ENCODE measurements around the gene TRIM32. TPM values are rescaled to one million over a fixed set of nuclear protein-coding genes. Genes with fewer than 3 reads are reported as not detected.

TRIM32 gene
- total RNA-seq, 2 experiments from 2014 or later = 4.4 to 5.8 TPM

DNA sequence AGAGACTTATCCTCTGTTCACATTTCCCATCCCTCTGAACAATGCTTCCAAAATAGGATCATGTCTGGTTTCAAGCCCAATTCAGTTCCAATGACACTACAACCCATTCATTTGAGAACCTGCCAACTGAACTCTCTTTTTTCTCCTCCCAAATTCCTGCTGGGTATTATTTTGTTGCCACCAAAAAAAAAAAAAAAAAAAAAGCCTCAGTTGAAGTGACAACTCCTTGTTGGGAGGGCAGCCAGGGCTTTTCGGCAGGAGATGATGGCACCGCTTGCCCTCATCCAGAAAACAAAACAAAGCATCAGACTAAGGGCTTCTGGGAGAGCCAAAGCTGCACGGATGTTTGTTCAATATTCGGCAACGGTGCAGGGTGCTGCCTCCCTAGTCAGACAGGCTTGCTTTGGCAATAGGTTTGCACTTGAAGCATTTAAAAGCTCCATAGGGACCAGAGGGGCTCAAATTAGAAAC is 30.6 kb upstream of the TRIM32 start:
- Histone ChIP-seq H3K4me3 (ENCODE audit: low read length) (no peak overlapping the region), H3K27ac (ENCODE audit: low read depth in 1 of 2, low read length in 2 of 2) (no peak overlapping the region), H3K27me3 (ENCODE audit: control insufficient read depth in 1 of 2, insufficient read depth in 2 of 2, low read length in 2 of 2) (no peaks in the 10 kb centered on the region), H3K9me3 (ENCODE audit: control insufficient read depth in 1 of 2, insufficient read depth in 1 of 2, low read length in 2 of 2) (no peaks in the 10 kb centered on the region), H3K36me3 (ENCODE audit: insufficient read depth, low read length) (no peaks in the 10 kb centered on the region), H3K4me1 (ENCODE audit: insufficient read depth, low read length) (no peaks in the 10 kb centered on the region)
- Mint-ChIP-seq H3K27me3 (no peaks in the 10 kb centered on the region), H3K4me1 (ENCODE audit: low read depth) (no peaks in the 10 kb centered on the region), H3K36me3 (ENCODE audit: low read depth) (no peaks in the 10 kb centered on the region), H3K4me3 (no peak overlapping the region), H3K27ac (no peak overlapping the region), H3K9me3 (no peaks in the 10 kb centered on the region)
- ChIA-PET CTCF (interaction anchor here (0.7 kb wide), 2 partner anchors 12 to 1119 kb away, joined by 3 read pairs; no protein-coding TSS in a partner anchor), POLR2A (no interaction called here)
- TF ChIP-seq, protein P1, sequence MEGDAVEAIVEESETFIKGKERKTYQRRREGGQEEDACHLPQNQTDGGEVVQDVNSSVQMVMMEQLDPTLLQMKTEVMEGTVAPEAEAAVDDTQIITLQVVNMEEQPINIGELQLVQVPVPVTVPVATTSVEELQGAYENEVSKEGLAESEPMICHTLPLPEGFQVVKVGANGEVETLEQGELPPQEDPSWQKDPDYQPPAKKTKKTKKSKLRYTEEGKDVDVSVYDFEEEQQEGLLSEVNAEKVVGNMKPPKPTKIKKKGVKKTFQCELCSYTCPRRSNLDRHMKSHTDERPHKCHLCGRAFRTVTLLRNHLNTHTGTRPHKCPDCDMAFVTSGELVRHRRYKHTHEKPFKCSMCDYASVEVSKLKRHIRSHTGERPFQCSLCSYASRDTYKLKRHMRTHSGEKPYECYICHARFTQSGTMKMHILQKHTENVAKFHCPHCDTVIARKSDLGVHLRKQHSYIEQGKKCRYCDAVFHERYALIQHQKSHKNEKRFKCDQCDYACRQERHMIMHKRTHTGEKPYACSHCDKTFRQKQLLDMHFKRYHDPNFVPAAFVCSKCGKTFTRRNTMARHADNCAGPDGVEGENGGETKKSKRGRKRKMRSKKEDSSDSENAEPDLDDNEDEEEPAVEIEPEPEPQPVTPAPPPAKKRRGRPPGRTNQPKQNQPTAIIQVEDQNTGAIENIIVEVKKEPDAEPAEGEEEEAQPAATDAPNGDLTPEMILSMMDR (IDR thresholded peaks at IDR 0.05) = no peak
- intact Hi-C loops (cut with DNase I, micrococcal nuclease) = loop anchor here in 1 of 2 experiments (5.0 kb wide), 1 partner anchor 1064 kb away; no protein-coding TSS in a partner anchor
- ATAC-seq (ENCODE audit: poor library complexity) (no peak), DNase-seq (no peak)

DNA sequence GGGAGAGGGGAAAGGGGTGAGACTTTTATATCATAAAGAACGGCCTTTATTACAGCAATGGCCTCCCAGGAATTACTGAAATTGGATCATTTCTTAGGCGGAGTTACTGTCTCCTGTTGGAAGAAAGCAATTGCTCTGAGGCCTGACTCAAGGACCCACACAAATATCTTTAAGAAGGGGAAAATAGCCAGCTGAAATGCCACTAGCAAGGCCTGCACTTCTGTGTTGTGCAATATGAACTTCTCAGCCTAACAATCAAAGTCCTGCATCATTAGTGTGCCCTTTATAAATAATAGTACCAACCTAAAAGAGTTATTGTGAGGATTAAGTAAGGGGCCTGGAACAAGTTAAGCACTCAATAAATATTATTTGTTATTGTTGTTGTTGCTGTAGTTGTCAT is 30.1 kb upstream of the TRIM32 start:
- H3K36me3 ChIP-seq (ENCODE audit: insufficient read depth, low read length) = no peaks in the 10 kb centered on the region
- no peak overlapping the region for H3K27ac Mint-ChIP-seq
- H3K9me3 ChIP-seq (ENCODE audit: control insufficient read depth in 1 of 2, insufficient read depth in 1 of 2, low read length in 2 of 2) = no peaks in the 10 kb centered on the region
- DNase-seq (no peak), ATAC-seq (ENCODE audit: poor library complexity) (no peak)
- ChIA-PET POLR2A (no interaction called here), CTCF (interaction anchor here (0.7 kb wide), 2 partner anchors 12 to 1119 kb away, joined by 3 read pairs; no protein-coding TSS in a partner anchor)
- no peak overlapping the region for H3K4me3 Mint-ChIP-seq
- no peak overlapping the region for H3K4me3 ChIP-seq (ENCODE audit: low read length)
- H3K4me1 ChIP-seq (ENCODE audit: insufficient read depth, low read length) = no peaks in the 10 kb centered on the region
- H3K9me3 Mint-ChIP-seq = no peaks in the 10 kb centered on the region
- intact Hi-C loops (cut with DNase I, micrococcal nuclease) = loop anchor here in 1 of 2 experiments (5.0 kb wide), 1 partner anchor 1065 kb away; no protein-coding TSS in a partner anchor
- TF ChIP-seq, protein P1 (IDR thresholded peaks at IDR 0.05) = no peak
- H3K27me3 ChIP-seq (ENCODE audit: control insufficient read depth in 1 of 2, insufficient read depth in 2 of 2, low read length in 2 of 2) = no peaks in the 10 kb centered on the region
- no peaks in the 10 kb centered on the region for H3K4me1 Mint-ChIP-seq (ENCODE audit: low read depth)
- H3K36me3 Mint-ChIP-seq (ENCODE audit: low read depth) = no peaks in the 10 kb centered on the region
- H3K27ac ChIP-seq (ENCODE audit: low read depth in 1 of 2, low read length in 2 of 2) = no peak overlapping the region
- H3K27me3 Mint-ChIP-seq = no peaks in the 10 kb centered on the region

- POLR2A ChIA-PET = no interaction called here
- intact Hi-C loops (cut with DNase I, micrococcal nuclease) = loop anchor here in 1 of 2 experiments (5.0 kb wide), 1 partner anchor 1066 kb away; no protein-coding TSS in a partner anchor
- H3K4me3 Mint-ChIP-seq = no peak overlapping the region
- TF ChIP-seq, protein P1 (IDR thresholded peaks at IDR 0.05) = no peak
- CTCF ChIA-PET = no interaction called here
- H3K4me1 Mint-ChIP-seq (ENCODE audit: low read depth) = no peaks in the 10 kb centered on the region
- Histone ChIP-seq H3K27me3 (ENCODE audit: control insufficient read depth in 1 of 2, insufficient read depth in 2 of 2, low read length in 2 of 2) (no peaks in the 10 kb centered on the region), H3K4me1 (ENCODE audit: insufficient read depth, low read length) (no peaks in the 10 kb centered on the region), H3K4me3 (ENCODE audit: low read length) (no peak overlapping the region), H3K27ac (ENCODE audit: low read depth in 1 of 2, low read length in 2 of 2) (no peak overlapping the region), H3K9me3 (ENCODE audit: control insufficient read depth in 1 of 2, insufficient read depth in 1 of 2, low read length in 2 of 2) (no peaks in the 10 kb centered on the region), H3K36me3 (ENCODE audit: insufficient read depth, low read length) (no peaks in the 10 kb centered on the region)
- H3K36me3 Mint-ChIP-seq (ENCODE audit: low read depth) = no peaks in the 10 kb centered on the region
- no peaks in the 10 kb centered on the region for H3K9me3 Mint-ChIP-seq
- no peak for ATAC-seq (ENCODE audit: poor library complexity)
- no peak overlapping the region for H3K27ac Mint-ChIP-seq
- DNase-seq = no peak
- no peaks in the 10 kb centered on the region for H3K27me3 Mint-ChIP-seq
Measured at GRCh38 chr9:116658265-116658664, 28.8 kb upstream of the TRIM32 start.

Measured in CD4-positive, alpha-beta T cell (primary cell).